PC-3 (cell line): Measurements from ENCODE around the gene ATP8A1. TPM values are rescaled to one million over a fixed set of nuclear protein-coding genes. Genes with fewer than 3 reads are reported as not detected.

Source experiments
- ATAC-seq: fragments of 200-7000 bp; cut with Tn5 transposase; 2 replicates; pipeline ENCODE4 v1.9.1; 2020; ENCODE audit warnings: mild to moderate bottlenecking, moderate library complexity
- BruUV-seq: library from RNA; stranded (reverse); fragments of 400-500 nt; replicated peaks from 2 replicates; lab custom pipeline; 2021; lab: Mats Ljungman, UMichigan
- CTCF ChIA-PET: fragments of 300-600 bp; sonication (Branson Sonifier 250); formaldehyde crosslinking; loops from one replicate; lab custom pipeline; 2022; ENCODE audit warnings: antibody characterized with exemption; lab: Charles Lee
- POLR2A ChIA-PET: fragments of 300-600 bp; sonication (Branson Sonifier 250); formaldehyde crosslinking; loops from one replicate; lab custom pipeline; 2022; ENCODE audit warnings: antibody characterized with exemption; ENCODE audit not compliant: unreplicated experiment; lab: Charles Lee
- DNase-seq: peaks from one replicate; pipeline ENCODE4 v3.0.0-alpha.2; 2015
- H2AFZ ChIP-seq: fragments of 300-600 bp; sonication (generic); 2 replicates; pipeline ENCODE4 v1.6.0; 2016; ENCODE audit warnings: antibody characterized with exemption, low read length
- H3F3A ChIP-seq: fragments of 300-600 bp; sonication (generic); one replicate; pipeline ENCODE4 v1.6.0; 2017; ENCODE audit warnings: antibody characterized with exemption, low read length, control low read depth, mild to moderate bottlenecking; ENCODE audit not compliant: unreplicated experiment
- H3K27ac ChIP-seq: fragments of 300-600 bp; sonication (generic); 2 replicates; pipeline ENCODE4 v1.5.1; 2016; ENCODE audit warnings: mild to moderate bottlenecking, low read length
- H3K27me3 ChIP-seq: fragments of 300-600 bp; sonication (generic); 2 replicates; pipeline ENCODE4 v1.6.1; 2016; ENCODE audit warnings: low read length, mixed read lengths
- H3K36me3 ChIP-seq: fragments of 300-600 bp; sonication (generic); 2 replicates; pipeline ENCODE4 v1.6.1; 2016; ENCODE audit warnings: low read depth, mixed run types, low read length, mixed read lengths
- H3K4me1 ChIP-seq: fragments of 300-600 bp; sonication (generic); 2 replicates; pipeline ENCODE4 v1.5.1; 2016; ENCODE audit warnings: low read length; ENCODE audit not compliant: insufficient read depth
- H3K4me2 ChIP-seq: fragments of 300-600 bp; sonication (generic); 2 replicates; pipeline ENCODE4 v1.6.0; 2016; ENCODE audit warnings: low read length
- H3K4me3 ChIP-seq: fragments of 300-600 bp; sonication (generic); 2 replicates; pipeline ENCODE4 v1.5.1; 2016; ENCODE audit warnings: mild to moderate bottlenecking, low read length, mixed read lengths
- H3K79me2 ChIP-seq: fragments of 300-600 bp; sonication (generic); 2 replicates; pipeline ENCODE4 v1.6.1; 2017; ENCODE audit warnings: low read length, mixed read lengths
- H3K9ac ChIP-seq: fragments of 300-600 bp; sonication (generic); 2 replicates; pipeline ENCODE4 v1.6.0; 2016; ENCODE audit warnings: mild to moderate bottlenecking, low read length
- H3K9me2 ChIP-seq: fragments of 300-600 bp; sonication (generic); replicated peaks from 2 replicates; pipeline ENCODE4 v1.6.1; 2016; ENCODE audit warnings: mixed run types, low read length, mixed read lengths
- H3K9me3 ChIP-seq: fragments of 300-600 bp; sonication (generic); 2 replicates; pipeline ENCODE4 v1.6.1; 2016; ENCODE audit warnings: low read length, mixed read lengths
- H4K20me1 ChIP-seq: fragments of 300-600 bp; sonication (generic); 2 replicates; pipeline ENCODE4 v1.6.1; 2016; ENCODE audit warnings: low read length, mixed read lengths
- CTCF ChIP-seq: fragments of 300-600 bp; sonication (generic); conservative IDR thresholded peaks from 2 replicates; pipeline ENCODE4 v1.5.1; 2017; ENCODE audit warnings: antibody characterized with exemption, low read depth, mild to moderate bottlenecking, low read length
- EZH2 ChIP-seq: fragments of 300-600 bp; sonication (generic); IDR thresholded peaks from one replicate; pipeline ENCODE4 v1.6.1; 2017; ENCODE audit warnings: antibody characterized with exemption, mild to moderate bottlenecking, low read length; ENCODE audit not compliant: unreplicated experiment
- EZH2phosphoT487 ChIP-seq: fragments of 300-600 bp; sonication (generic); IDR thresholded peaks from 2 replicates; pipeline ENCODE4 v1.6.1; 2018; ENCODE audit warnings: mild to moderate bottlenecking, antibody characterized with exemption, low read length, borderline replicate concordance
- intact Hi-C: fragments of 100-400 bp; cut with micrococcal nuclease; formaldehyde crosslinking; loops from 2 replicates; pipeline ENCODE4 v1.9.0; 2023
- total RNA-seq: library from RNA; depleted of rRNA; stranded (reverse); fragments of >200 nt; gene quantifications from 2 replicates; pipeline ENCODE4 v1.2.3, GENCODE V29; 2014

The ATP8A1 gene
- total RNA-seq, 1 experiment from 2014 or later: 3.9 TPM

- intact Hi-C loops: no loop called here
- Histone ChIP-seq H2AFZ (no peak overlapping the region), H3K79me2 (no peaks in the 10 kb centered on the region), H3K36me3 (no peaks in the 10 kb centered on the region), H4K20me1 (no peaks in the 10 kb centered on the region), H3K9me3 (no peaks in the 10 kb centered on the region), H3K9me2 (no peaks in the 10 kb centered on the region), H3K4me3 (no peak overlapping the region), H3F3A (no peaks in the 10 kb centered on the region), H3K9ac (no peak overlapping the region), H3K27ac (no peak overlapping the region), H3K4me1 (peaks cover 7% of the 10 kb centered on the region; the same call in 1 of the 2 replicates), H3K27me3 (no peaks in the 10 kb centered on the region), H3K4me2 (no peak overlapping the region)
- TF ChIP-seq CTCF (no peak), EZH2 (no peak), EZH2phosphoT487 (no peak)
- ChIA-PET CTCF (no interaction called here), POLR2A (no interaction called here)
- no peak for ATAC-seq
- peak; percentile 19 for DNase-seq
- no TSS peak for BruUV-seq
Measured at GRCh38 chr4:42642101-42642797, 14.7 kb downstream of the ATP8A1 start.

GRCh38 chr4:42641656-42642055 is 15.2 kb downstream of the ATP8A1 start:
- Histone ChIP-seq H3K79me2 (no peaks in the 10 kb centered on the region), H3K9ac (no peak overlapping the region), H3K27ac (no peak overlapping the region), H3K4me2 (no peak overlapping the region), H3K4me1 (peaks cover 7% of the 10 kb centered on the region; the same call in 1 of the 2 replicates), H3K9me2 (no peaks in the 10 kb centered on the region), H3K9me3 (no peaks in the 10 kb centered on the region), H3F3A (no peaks in the 10 kb centered on the region), H3K4me3 (no peak overlapping the region), H3K36me3 (no peaks in the 10 kb centered on the region), H4K20me1 (no peaks in the 10 kb centered on the region), H3K27me3 (no peaks in the 10 kb centered on the region), H2AFZ (no peak overlapping the region)
- CTCF ChIA-PET: interaction anchor here (0.6 kb wide), 1 partner anchor 73 kb away, joined by 4 read pairs; no protein-coding TSS in a partner anchor
- no TSS peak for BruUV-seq
- intact Hi-C loops: no loop called here
- no peak for ATAC-seq
- POLR2A ChIA-PET: no interaction called here
- TF ChIP-seq EZH2 (no peak), CTCF (no peak), EZH2phosphoT487 (no peak)
- no peak for DNase-seq

GRCh38 chr4:42641161-42641560 is 15.7 kb downstream of the ATP8A1 start:
- Histone ChIP-seq H3K27ac (no peak overlapping the region), H3K9ac (no peak overlapping the region), H3K9me3 (no peaks in the 10 kb centered on the region), H3K4me2 (no peak overlapping the region), H3K4me3 (no peak overlapping the region), H2AFZ (no peak overlapping the region), H3F3A (no peaks in the 10 kb centered on the region), H4K20me1 (no peaks in the 10 kb centered on the region), H3K4me1 (peaks cover 7% of the 10 kb centered on the region; the same call in 1 of the 2 replicates), H3K36me3 (no peaks in the 10 kb centered on the region), H3K9me2 (no peaks in the 10 kb centered on the region), H3K79me2 (no peaks in the 10 kb centered on the region), H3K27me3 (no peaks in the 10 kb centered on the region)
- DNase-seq (peak; percentile 27), ATAC-seq (no peak)
- ChIA-PET CTCF (interaction anchor here (0.6 kb wide), 1 partner anchor 72 kb away, joined by 4 read pairs; no protein-coding TSS in a partner anchor), POLR2A (no interaction called here)
- intact Hi-C loops: no loop called here
- TF ChIP-seq CTCF: no peak
- no peak for TF ChIP-seq EZH2
- TF ChIP-seq EZH2phosphoT487: no peak
- BruUV-seq: no TSS peak
